Type B pancreatic cell (in vitro differentiated cells): Measurements from ENCODE around the gene SLCO2B1. TPM values are rescaled to one million over a fixed set of nuclear protein-coding genes. Genes with fewer than 3 reads are reported as not detected.

Experiments used
- DNase-seq: peaks from one replicate; pipeline ENCODE4 v3.0.0; 2021; ENCODE audit warnings: mixed read lengths; ENCODE audit not compliant: unreplicated experiment; ENCODE audit errors: extremely low spot score
- H3K27ac Mint-ChIP-seq: 2 replicates; pipeline ENCODE4 v1.8.0; 2021; ENCODE audit warnings: mild to moderate bottlenecking, mixed read lengths
- H3K27me3 Mint-ChIP-seq: 2 replicates; pipeline ENCODE4 v1.8.0; 2021; ENCODE audit warnings: mixed read lengths
- H3K36me3 Mint-ChIP-seq: 2 replicates; pipeline ENCODE4 v1.8.0; 2021; ENCODE audit warnings: mixed read lengths
- H3K4me1 Mint-ChIP-seq: one replicate; pipeline ENCODE4 v1.8.0; 2021; ENCODE audit warnings: mixed read lengths; ENCODE audit not compliant: unreplicated experiment
- H3K4me3 Mint-ChIP-seq: 2 replicates; pipeline ENCODE4 v1.8.0; 2021; ENCODE audit warnings: mild to moderate bottlenecking, mixed read lengths
- H3K9me3 Mint-ChIP-seq: 2 replicates; pipeline ENCODE4 v1.8.0; 2021; ENCODE audit warnings: mixed read lengths
- total RNA-seq: library from RNA; stranded (reverse); gene quantifications from 2 replicates; pipeline ENCODE4 v1.2.1, GENCODE V29; 2021; ENCODE audit warnings: low replicate concordance
- TF ChIP-seq, protein P1 (sequence below): fragments of 200-600 bp; sonication (generic); conservative IDR thresholded peaks from 2 replicates; pipeline ENCODE4 v1.5.0; 2021; ENCODE audit warnings: antibody characterized with exemption, mild to moderate bottlenecking

Gene SLCO2B1
- total RNA-seq, 1 donor from 2014 or later: 5.6 TPM

DNA sequence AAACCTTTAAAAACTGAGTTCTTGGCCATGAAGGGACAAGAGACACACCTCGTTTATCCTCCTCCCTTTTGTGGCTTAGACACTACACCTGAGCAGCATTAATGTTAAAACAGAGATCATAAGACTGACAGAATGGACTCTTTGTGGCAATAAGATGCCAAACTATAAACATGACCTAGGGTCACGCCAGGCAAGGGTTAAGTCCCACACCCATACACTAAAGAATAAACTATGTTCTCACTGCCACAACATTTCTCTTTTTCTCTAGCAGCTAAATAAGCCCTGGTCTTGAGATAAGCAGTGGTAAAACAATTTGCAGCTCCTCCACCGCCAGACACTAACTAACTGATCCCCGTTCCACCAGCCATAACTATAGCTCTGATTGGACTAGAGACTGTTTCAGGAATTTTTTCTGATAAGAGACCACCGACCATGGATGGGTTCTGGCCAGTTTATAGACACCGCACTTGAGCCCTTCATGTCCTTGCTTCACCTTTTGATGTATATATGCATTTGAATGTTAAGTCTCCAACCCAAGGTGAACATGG, 4.9 kb upstream of the SLCO2B1 start:
- H3K27ac Mint-ChIP-seq: no peak overlapping the region
- H3K36me3 Mint-ChIP-seq: no peaks in the 10 kb centered on the region
- TF ChIP-seq, protein P1, sequence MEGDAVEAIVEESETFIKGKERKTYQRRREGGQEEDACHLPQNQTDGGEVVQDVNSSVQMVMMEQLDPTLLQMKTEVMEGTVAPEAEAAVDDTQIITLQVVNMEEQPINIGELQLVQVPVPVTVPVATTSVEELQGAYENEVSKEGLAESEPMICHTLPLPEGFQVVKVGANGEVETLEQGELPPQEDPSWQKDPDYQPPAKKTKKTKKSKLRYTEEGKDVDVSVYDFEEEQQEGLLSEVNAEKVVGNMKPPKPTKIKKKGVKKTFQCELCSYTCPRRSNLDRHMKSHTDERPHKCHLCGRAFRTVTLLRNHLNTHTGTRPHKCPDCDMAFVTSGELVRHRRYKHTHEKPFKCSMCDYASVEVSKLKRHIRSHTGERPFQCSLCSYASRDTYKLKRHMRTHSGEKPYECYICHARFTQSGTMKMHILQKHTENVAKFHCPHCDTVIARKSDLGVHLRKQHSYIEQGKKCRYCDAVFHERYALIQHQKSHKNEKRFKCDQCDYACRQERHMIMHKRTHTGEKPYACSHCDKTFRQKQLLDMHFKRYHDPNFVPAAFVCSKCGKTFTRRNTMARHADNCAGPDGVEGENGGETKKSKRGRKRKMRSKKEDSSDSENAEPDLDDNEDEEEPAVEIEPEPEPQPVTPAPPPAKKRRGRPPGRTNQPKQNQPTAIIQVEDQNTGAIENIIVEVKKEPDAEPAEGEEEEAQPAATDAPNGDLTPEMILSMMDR: no peak
- no peak for DNase-seq
- H3K9me3 Mint-ChIP-seq: no peaks in the 10 kb centered on the region
- H3K27me3 Mint-ChIP-seq: peaks cover 15% of the 10 kb centered on the region
- H3K4me1 Mint-ChIP-seq: peaks cover 7% of the 10 kb centered on the region
- no peak overlapping the region for H3K4me3 Mint-ChIP-seq

DNA sequence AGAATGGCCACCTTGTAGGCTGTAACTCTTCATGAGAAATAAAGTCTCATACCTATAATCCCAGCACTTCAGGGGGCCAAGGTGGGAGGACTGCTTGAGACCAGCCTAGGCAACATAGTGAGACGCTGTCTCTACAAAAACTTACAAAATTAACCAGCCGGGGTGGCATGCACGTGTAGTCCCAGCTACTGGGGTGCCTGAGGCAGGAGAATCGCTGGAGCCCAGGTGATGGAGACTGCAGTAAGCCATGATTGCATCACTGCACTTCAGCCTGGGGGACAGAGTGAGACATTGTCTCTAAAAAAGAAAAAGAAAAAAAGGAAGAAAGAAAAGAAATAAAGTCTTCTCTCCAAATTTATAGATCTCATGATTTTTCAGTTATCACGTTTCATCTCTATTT, 4.2 kb upstream of the SLCO2B1 start:
- H3K27me3 Mint-ChIP-seq: peaks cover 12% of the 10 kb centered on the region
- no peaks in the 10 kb centered on the region for H3K36me3 Mint-ChIP-seq
- TF ChIP-seq, protein P1: no peak
- no peak for DNase-seq
- H3K4me1 Mint-ChIP-seq: peaks cover 7% of the 10 kb centered on the region
- H3K27ac Mint-ChIP-seq: no peak overlapping the region
- no peaks in the 10 kb centered on the region for H3K9me3 Mint-ChIP-seq
- H3K4me3 Mint-ChIP-seq: no peak overlapping the region

DNA sequence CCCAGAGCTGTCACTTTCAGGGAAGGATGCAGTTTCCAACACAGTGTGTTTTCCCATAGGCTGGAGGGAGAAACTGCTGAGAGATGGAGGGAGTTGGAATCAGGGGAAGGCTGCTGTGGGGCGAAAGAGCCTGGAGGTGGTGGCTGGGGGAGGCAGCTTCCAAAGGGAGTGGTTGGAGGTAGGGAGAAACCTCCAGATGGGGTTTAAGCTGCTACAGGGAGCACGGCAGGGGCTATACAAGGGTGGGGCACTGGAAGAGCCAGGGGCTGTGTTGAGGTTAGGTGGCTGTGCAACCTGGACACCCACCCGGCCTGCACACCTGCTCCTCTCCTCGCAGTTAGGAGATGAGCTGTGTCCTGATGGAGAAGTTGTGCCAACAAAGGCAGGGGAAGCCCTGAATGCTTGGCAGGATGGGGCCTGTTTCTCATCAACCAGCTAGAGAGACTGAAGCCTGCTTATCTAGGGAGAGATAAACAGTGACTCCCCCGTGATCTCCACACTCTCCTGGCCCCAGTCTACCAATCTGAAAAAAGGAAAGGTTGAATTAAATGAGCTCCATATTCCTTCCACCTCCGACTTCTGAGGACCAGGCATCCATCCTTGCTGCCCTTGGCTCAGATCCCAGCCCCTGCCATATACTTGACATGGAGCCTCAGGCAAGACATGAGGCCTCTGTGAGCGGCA, 3.6 kb upstream of the SLCO2B1 start:
- Mint-ChIP-seq H3K27me3 (peaks cover 12% of the 10 kb centered on the region), H3K36me3 (no peaks in the 10 kb centered on the region), H3K4me1 (peaks cover 7% of the 10 kb centered on the region), H3K27ac (no peak overlapping the region), H3K4me3 (no peak overlapping the region), H3K9me3 (no peaks in the 10 kb centered on the region)
- no peak for DNase-seq
- TF ChIP-seq, protein P1: no peak

DNA sequence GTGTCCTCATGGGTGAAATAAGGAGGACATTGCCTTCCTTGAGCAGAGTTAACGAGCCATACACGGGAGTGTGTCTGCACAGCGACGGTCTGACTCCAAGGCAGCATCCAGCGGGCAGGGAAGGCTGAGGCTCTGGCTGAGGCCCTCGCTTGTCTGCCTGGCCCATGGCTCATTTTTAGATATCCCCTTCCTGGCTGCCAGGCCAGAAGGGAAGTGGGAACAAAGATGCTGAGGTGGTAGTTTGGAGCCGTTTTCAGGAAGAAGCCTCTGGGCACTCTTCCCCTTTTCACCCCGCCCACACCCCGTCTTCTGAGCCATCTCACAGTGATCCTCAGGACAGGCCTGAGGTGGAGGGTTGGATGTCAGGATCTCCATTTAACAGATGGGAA, 3.0 kb upstream of the SLCO2B1 start:
- TF ChIP-seq, protein P1: no peak
- DNase-seq: no peak
- Mint-ChIP-seq H3K36me3 (no peaks in the 10 kb centered on the region), H3K27ac (no peak overlapping the region), H3K9me3 (no peaks in the 10 kb centered on the region), H3K27me3 (peaks cover 12% of the 10 kb centered on the region), H3K4me3 (no peak overlapping the region), H3K4me1 (peaks cover 7% of the 10 kb centered on the region)

DNA sequence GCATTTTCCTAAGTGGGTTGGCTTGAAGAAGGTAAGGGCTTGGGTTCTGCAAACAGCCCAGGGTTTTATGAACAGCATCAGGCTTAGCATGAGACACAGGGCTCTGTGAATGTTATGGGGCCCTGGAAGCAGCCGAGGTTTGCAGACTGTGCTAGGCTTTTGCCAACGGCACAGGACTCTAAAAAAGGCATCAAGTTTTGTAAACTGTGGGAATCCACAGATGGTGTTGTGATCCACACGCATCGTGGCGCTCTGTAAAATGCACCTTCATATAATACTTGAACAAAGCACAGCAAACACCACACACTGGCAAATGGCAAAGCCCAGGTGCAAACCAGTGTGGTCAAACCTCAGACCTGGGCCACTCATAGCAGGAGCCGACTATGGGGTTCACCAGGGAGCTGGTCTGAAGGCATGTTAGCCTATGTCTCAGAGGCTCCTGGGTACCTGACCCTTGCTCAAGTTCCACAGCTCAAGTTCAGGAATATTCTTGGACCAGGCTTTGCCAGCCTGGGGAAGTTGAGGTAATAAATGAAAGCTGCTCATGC, 2.4 kb upstream of the SLCO2B1 start:
- H3K27me3 Mint-ChIP-seq: peaks cover 12% of the 10 kb centered on the region
- H3K9me3 Mint-ChIP-seq: no peaks in the 10 kb centered on the region
- TF ChIP-seq, protein P1: no peak
- no peaks in the 10 kb centered on the region for H3K36me3 Mint-ChIP-seq
- no peak overlapping the region for H3K4me3 Mint-ChIP-seq
- peaks cover 4% of the 10 kb centered on the region for H3K4me1 Mint-ChIP-seq
- H3K27ac Mint-ChIP-seq: no peak overlapping the region
- DNase-seq: no peak
